HG03565 (cell line): ENCODE measurements around the gene SCN4B.

Experiments used
- ATAC-seq: cut with Tn5 transposase; IDR thresholded peaks from one replicate; pipeline ENCODE4 v1.9.1; 2021; ENCODE audit warnings: mild to moderate bottlenecking, moderate library complexity; ENCODE audit not compliant: unreplicated experiment

Gene SCN4B

GRCh38 chr11:118153516-118153915, 893 bp upstream of the SCN4B start:
- ATAC-seq, result no peak

DNA sequence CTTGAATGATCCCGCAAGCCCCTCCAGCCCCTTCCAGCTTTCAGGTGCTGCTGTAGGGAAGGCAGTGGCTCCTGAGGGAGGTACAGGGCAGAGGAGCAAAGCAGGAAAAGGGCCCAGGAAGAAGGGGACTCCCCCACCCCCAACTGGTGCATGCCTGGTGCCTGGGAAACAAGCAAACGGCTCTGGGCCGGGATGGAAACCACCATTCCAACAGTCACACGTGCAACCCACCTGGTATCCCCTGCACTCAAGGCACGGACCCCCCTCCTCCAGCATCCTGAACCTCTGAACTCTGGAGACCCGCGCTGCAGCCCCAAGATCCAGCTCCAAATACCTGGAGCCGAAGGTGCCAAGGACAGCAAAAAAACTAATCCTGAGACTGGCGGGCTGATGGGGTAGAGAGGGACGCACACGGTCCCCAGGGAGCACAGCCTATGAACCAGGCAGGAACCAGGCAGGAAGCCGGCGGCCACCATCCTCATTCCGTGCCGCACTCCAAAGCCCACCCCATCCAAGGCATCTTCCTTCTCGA, 537 bp downstream of the SCN4B start:
- no peak for ATAC-seq

- ATAC-seq, result no peak
Measured at GRCh38 chr11:118151431-118151830, 1.2 kb downstream of the SCN4B start.

DNA sequence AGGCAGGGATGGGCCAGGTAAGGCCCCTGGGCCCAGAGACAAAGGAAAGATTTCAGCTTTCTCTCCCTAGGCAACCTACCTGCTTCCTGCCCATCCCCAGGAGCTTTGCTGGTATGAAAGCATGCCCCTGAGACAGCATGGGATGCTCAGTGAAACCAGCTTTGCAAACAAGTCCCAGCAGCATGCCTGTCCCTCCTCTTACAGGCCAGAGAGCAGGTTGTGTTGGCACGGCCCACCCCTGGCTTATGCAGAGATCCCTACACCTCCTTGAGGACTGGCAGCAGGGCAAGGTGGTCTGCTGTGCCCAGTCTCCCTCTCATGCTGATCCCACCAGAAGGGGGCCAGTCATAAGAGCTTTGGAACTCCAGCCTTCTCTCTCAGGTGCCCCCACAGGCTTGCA, 3.1 kb downstream of the SCN4B start:
- ATAC-seq, result no peak

DNA sequence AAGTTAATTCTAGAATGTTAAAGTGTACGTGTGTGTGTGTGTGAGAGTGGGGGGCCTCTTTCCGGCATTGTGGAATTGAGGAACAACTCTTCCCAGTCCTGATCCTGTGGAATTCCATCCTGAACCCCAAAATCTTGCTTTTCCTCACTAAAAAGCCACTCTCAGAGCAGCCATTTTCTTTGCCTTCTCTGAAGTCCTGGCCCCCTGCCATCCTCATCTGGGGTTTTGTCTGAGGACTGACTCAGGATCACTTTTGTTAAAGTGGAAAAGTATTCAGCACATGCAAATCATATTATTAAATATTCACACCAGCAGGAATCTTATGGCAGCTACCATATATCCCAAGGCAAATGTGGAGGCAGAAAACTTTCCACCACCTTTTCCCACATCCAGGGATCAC, 3.8 kb downstream of the SCN4B start:
- no peak for ATAC-seq

DNA sequence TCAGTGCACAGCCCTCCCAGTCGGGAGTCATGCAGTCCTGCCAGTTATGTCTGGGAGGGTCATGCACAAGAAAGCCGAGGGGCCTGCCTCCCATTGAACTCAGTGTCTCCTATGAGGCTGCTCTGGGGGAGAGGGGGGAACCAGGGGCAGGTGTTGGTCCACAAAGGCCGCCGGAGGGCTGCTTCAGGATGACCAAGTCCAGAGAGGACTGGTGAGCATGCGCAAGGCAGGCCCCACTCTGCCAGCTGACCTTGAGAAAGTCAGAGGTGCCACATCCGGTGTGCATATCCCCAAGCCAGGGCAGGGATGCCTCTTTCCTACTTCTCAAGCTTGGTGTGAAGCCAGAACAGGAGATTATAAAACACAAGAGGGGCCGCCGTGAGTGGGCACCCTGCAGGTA, 4.4 kb downstream of the SCN4B start:
- no peak for ATAC-seq

GRCh38 chr11:118147502-118147901, 5.1 kb downstream of the SCN4B start:
- no peak for ATAC-seq

DNA sequence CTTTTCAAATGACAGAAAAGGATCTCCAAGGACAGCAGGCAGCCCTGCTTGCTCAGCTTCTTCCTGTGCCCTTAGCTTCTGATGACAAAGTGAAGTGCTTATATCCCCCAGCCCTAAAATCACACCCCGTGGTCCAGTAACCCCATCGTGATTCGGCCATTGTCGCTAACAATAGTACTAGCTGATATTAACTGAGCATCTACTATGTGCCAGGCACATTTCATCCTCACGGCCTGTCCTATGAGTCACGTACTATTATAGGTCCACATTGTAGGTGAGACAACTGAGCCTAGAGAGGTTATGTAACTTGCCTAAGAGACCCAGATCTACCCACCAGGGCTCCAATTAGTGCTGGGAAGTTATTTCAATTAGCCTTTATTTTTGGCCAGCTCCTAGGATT, 6.1 kb downstream of the SCN4B start:
- ATAC-seq, result no peak

DNA sequence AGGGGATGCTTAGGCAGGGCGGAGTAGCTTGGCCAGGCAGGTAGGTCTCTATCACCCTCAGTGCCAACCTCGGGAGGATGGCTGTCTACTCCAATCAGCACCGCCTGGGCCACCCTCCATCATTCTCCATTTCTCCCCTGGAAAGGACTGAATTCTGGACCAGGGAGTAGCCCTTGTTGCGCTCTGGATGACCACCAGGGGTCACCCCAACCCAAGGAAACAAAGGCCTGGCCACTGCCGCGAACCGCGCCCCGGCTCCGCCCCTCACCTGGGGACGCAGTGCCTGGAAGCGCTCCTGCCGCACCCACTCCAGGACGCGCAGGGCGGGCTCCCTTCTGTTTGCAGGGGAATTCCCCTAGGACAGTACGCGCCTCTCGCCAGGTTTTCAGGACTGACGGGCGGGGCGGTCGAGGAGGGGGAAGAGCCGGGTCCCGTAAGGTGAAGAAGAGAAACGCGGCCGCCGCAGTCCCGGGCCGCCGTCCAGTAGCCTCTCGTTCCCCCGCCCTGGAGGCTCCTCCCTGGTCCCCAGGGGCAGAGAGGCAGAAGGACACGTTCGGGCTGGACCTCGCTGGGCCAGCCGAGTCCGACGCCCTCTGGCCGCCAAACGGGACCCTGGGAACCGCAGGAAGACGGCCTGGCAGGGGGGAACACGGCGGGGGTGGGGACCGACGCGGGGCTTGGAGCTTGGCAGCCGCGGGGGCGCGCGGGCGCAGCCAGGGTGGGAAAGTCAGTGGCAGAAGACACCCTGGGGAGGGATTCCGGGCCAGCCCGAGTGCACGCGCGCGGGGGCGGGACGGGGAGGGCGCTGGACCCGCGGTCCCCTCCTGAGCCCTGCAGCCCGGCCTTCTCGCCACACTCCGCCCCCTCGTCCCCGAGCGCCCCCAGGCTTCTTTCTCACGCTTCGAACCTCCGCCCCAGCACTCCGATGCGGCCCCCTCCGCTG, 7.1 kb downstream of the SCN4B start:
- ATAC-seq, result peak; percentile 77

DNA sequence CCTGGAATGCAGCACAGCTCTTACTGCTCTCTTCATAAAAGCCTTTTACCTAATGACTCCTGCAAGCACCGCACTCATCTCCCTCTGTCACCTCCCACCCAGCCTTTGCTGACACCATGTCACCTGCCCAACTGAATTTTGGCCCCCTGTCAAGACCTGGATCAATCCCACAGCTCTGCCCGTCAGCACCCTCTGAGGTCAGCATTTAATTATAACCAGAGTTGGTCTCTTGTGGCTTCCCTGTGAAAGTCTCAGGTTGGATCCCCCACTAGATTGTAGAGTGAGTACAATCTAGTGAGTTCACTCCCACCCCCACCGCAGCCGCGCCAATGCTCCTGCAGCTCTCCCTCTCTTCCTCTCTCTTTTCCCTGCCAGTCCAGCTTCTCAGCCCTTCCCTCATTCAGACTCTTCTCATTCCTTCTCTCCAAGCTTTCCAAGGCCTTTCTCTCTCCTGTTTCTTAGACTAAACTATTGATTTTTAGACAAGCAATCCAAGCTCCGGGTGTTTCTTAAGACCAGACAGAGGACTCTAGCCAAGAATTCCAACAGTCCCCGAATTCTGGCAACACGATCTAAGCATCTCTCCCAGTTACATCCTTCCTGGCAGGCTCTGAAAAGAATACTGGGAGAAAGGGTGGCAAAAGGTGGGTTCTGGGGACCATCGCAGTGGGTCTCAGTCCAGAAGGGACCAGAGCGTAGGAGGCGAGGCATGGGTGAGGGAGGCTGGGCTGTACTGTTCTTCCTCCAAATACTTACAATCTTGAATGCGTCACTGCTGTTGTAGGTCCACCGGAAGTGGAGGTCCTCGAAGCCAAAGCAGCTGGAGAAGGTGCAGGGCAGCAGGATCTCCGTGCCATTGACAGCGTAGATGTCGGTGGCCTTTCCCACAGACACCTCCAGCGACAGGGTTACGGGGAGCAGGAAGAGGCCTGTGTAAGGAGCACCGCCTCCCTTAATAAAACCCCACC, 8.0 kb downstream of the SCN4B start:
- ATAC-seq, result no peak

DNA sequence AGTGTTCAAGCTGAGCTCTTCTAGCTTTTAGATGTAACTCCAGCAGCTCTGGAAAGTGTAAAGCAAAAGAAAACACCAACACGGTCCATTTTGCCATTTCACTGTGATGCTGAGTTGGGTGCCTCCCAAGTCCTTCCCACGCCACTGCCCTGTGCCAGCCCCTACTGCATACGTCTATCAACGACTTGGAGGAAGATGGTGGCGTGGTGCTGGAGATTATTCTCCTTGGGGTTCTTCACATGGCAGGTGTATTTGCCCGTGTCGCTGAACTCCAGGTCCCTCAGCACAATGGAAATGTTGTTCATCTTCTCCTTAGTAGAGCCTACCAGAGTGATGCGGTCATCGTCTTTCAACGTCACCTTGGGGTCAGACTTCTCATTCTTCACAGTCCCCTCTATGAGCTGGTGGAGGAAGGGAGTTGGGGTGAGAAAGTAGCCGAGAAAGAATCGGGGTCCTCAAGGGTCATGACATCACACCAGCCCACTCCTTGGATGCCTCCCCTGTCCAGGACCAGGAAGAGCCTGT, 8.9 kb downstream of the SCN4B start:
- ATAC-seq, result no peak

DNA sequence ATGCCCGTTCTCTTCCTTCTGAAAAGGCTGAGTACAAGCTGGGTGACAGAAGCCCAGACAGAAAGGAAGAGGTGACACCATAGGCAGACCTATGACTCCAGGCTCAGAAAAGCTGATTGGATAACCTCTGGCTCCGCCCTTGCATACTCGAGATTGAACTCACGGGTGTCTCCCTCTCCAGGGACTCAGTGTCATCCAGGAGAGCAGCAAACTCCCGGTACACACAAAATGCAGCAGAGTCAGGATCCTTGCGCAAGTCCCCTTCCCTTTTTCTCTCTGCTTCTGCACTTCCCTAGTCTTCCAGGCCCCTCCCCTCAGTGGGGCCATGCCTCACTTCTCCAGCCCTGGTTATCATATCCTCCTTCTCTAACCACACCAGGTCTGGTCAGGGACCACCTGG, 9.8 kb downstream of the SCN4B start:
- ATAC-seq, result no peak

GRCh38 chr11:118142081-118142480, 10.5 kb downstream of the SCN4B start:
- no peak for ATAC-seq

- no peak for ATAC-seq
Measured at GRCh38 chr11:118139578-118139977, 13.0 kb downstream of the SCN4B start.

- ATAC-seq, result no peak
Measured at GRCh38 chr11:118138839-118139420, 13.7 kb downstream of the SCN4B start.

- no peak for ATAC-seq
Measured at GRCh38 chr11:118136801-118137200, 15.8 kb downstream of the SCN4B start.

DNA sequence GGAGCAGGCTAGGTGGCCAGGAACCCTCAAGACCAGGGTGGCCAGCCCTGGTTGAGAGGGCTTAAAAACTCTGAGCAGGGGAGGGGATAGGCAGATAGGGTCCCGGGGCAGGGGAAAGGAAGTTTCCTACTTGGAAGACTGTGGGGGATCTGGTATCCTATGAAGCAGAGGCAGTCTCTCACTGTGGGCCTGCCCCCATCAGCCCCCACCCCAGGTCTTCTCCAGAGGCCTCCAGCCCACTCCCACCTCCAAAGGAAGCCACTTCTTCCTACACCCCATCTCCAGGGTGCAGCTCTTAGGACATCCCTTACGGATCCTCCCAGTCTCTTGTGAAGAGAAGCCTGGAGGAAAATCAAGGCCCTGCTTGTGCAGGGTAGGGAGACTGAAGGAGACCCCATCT, 16.3 kb downstream of the SCN4B start:
- ATAC-seq, result no peak

GRCh38 chr11:118135796-118136165, 16.8 kb downstream of the SCN4B start:
- no peak for ATAC-seq

- ATAC-seq, result no peak
Measured at GRCh38 chr11:118135051-118135795, 17.4 kb downstream of the SCN4B start.

- no peak for ATAC-seq
Measured at GRCh38 chr11:118133816-118134215, 18.8 kb downstream of the SCN4B start.
